Measurements from ENCODE around the gene CCNB1IP1.
"Not testable (repeated sequence)": the region's sequence is repeated elsewhere in the genome, so short reads cannot be mapped to it uniquely, and the experiment has no call there.

Gene CCNB1IP1

GRCh38 chr14:20375471-20375870 lies 42.4 kb upstream of the CCNB1IP1 start:
- no peak for TF ChIP-seq CTCF (conservative IDR thresholded peaks at IDR 0.05)
- no peak for TF ChIP-seq ZFX (IDR thresholded peaks at IDR 0.05)
- no peak overlapping the region for H3K27ac ChIP-seq

- no peak overlapping the region for H3K27ac ChIP-seq
- TF ChIP-seq ZFX (IDR thresholded peaks at IDR 0.05) (no peak), CTCF (conservative IDR thresholded peaks at IDR 0.05) (no peak)
Measured at GRCh38 chr14:20372796-20373195, 39.7 kb upstream of the CCNB1IP1 start.

- no peak overlapping the region for H3K27ac ChIP-seq
- no peak for TF ChIP-seq CTCF (conservative IDR thresholded peaks at IDR 0.05)
- TF ChIP-seq ZFX (IDR thresholded peaks at IDR 0.05): no peak
Measured at GRCh38 chr14:20365928-20366327, 32.8 kb upstream of the CCNB1IP1 start.

- H3K27ac ChIP-seq: not testable (repeated sequence)
Measured at GRCh38 chr14:20358474-20358873, 25.4 kb upstream of the CCNB1IP1 start.

GRCh38 chr14:20356422-20356821 lies 23.3 kb upstream of the CCNB1IP1 start:
- no peak for TF ChIP-seq ZFX (IDR thresholded peaks at IDR 0.05)
- TF ChIP-seq CTCF (conservative IDR thresholded peaks at IDR 0.05): no peak
- no peak overlapping the region for H3K27ac ChIP-seq

- no peak overlapping the region for H3K27ac ChIP-seq
- no peak; the same call in 1 of the 2 replicates for TF ChIP-seq CTCF (conservative IDR thresholded peaks at IDR 0.05)
- no peak for TF ChIP-seq ZFX (IDR thresholded peaks at IDR 0.05)
Measured at GRCh38 chr14:20350860-20351259, 17.8 kb upstream of the CCNB1IP1 start.

- TF ChIP-seq CTCF (conservative IDR thresholded peaks at IDR 0.05) (no peak), ZFX (IDR thresholded peaks at IDR 0.05) (no peak)
- H3K27ac ChIP-seq: no peak overlapping the region
Measured at GRCh38 chr14:20350282-20350681, 17.2 kb upstream of the CCNB1IP1 start.

GRCh38 chr14:20347747-20348146 lies 14.7 kb upstream of the CCNB1IP1 start:
- H3K27ac ChIP-seq: no peak overlapping the region

More at GRCh38 chr14:20347747-20348146, 14.7 kb upstream of the CCNB1IP1 start:
- TF ChIP-seq CTCF (conservative IDR thresholded peaks at IDR 0.05): no peak
- TF ChIP-seq ZFX (IDR thresholded peaks at IDR 0.05): no peak
